ENCODE data around the gene TFIP11.

TFIP11 gene

GRCh38 chr22:26549902-26550497 is 37.7 kb upstream of the TFIP11 start:
- Histone ChIP-seq H3K4me1 (ENCODE audit: control insufficient read depth, insufficient read depth, low read length) (peaks cover 16% of the 10 kb centered on the region), H3K9ac (ENCODE audit: low read depth, low read length) (no peak overlapping the region), H3K27me3 (ENCODE audit: control insufficient read depth, insufficient read depth, low read length) (no peaks in the 10 kb centered on the region), H3K36me3 (ENCODE audit: control insufficient read depth, insufficient read depth, low read length) (peaks cover 6% of the 10 kb centered on the region), H3K9me3 (ENCODE audit: control insufficient read depth, insufficient read depth, low read length) (no peaks in the 10 kb centered on the region), H3K4me3 (ENCODE audit: low read depth, low read length) (no peak overlapping the region)

GRCh38 chr22:26548984-26549383 is 36.7 kb upstream of the TFIP11 start:
- Histone ChIP-seq H3K27me3 (ENCODE audit: control insufficient read depth, insufficient read depth, low read length) (no peaks in the 10 kb centered on the region), H3K9ac (ENCODE audit: low read depth, low read length) (peak overlapping the region; percentile 9), H3K36me3 (ENCODE audit: control insufficient read depth, insufficient read depth, low read length) (peaks cover 6% of the 10 kb centered on the region), H3K4me1 (ENCODE audit: control insufficient read depth, insufficient read depth, low read length) (peaks cover 11% of the 10 kb centered on the region), H3K4me3 (ENCODE audit: low read depth, low read length) (no peak overlapping the region), H3K9me3 (ENCODE audit: control insufficient read depth, insufficient read depth, low read length) (no peaks in the 10 kb centered on the region)

- H3K4me3 ChIP-seq (ENCODE audit: low read depth, low read length) = no peak overlapping the region
- H3K27me3 ChIP-seq (ENCODE audit: control insufficient read depth, insufficient read depth, low read length) = no peaks in the 10 kb centered on the region
- H3K9me3 ChIP-seq (ENCODE audit: control insufficient read depth, insufficient read depth, low read length) = no peaks in the 10 kb centered on the region
- H3K9ac ChIP-seq (ENCODE audit: low read depth, low read length) = no peak overlapping the region
- H3K4me1 ChIP-seq (ENCODE audit: control insufficient read depth, insufficient read depth, low read length) = peaks cover 8% of the 10 kb centered on the region
- H3K36me3 ChIP-seq (ENCODE audit: control insufficient read depth, insufficient read depth, low read length) = peaks cover 11% of the 10 kb centered on the region
These were observed 36.0 kb upstream of the TFIP11 start for GRCh38 chr22:26548303-26548702.

GRCh38 chr22:26547837-26548236 is 35.6 kb upstream of the TFIP11 start:
- peaks cover 8% of the 10 kb centered on the region for H3K4me1 ChIP-seq (ENCODE audit: control insufficient read depth, insufficient read depth, low read length)
- no peaks in the 10 kb centered on the region for H3K9me3 ChIP-seq (ENCODE audit: control insufficient read depth, insufficient read depth, low read length)
- peaks cover 15% of the 10 kb centered on the region for H3K36me3 ChIP-seq (ENCODE audit: control insufficient read depth, insufficient read depth, low read length)

GRCh38 chr22:26547426-26547825 is 35.2 kb upstream of the TFIP11 start:
- Histone ChIP-seq H3K4me3 (ENCODE audit: low read depth, low read length) (no peak overlapping the region), H3K4me1 (ENCODE audit: control insufficient read depth, insufficient read depth, low read length) (peaks cover 8% of the 10 kb centered on the region), H3K27me3 (ENCODE audit: control insufficient read depth, insufficient read depth, low read length) (no peaks in the 10 kb centered on the region), H3K36me3 (ENCODE audit: control insufficient read depth, insufficient read depth, low read length) (peaks cover 19% of the 10 kb centered on the region), H3K9ac (ENCODE audit: low read depth, low read length) (no peak overlapping the region), H3K9me3 (ENCODE audit: control insufficient read depth, insufficient read depth, low read length) (no peaks in the 10 kb centered on the region)

More at GRCh38 chr22:26547837-26548236, 35.6 kb upstream of the TFIP11 start:
- H3K27me3 ChIP-seq (ENCODE audit: control insufficient read depth, insufficient read depth, low read length) = no peaks in the 10 kb centered on the region
- H3K9ac ChIP-seq (ENCODE audit: low read depth, low read length) = no peak overlapping the region
- no peak overlapping the region for H3K4me3 ChIP-seq (ENCODE audit: low read depth, low read length)

GRCh38 chr22:26546282-26546681 is 34.0 kb upstream of the TFIP11 start:
- Histone ChIP-seq H3K9me3 (ENCODE audit: control insufficient read depth, insufficient read depth, low read length) (no peaks in the 10 kb centered on the region), H3K27me3 (ENCODE audit: control insufficient read depth, insufficient read depth, low read length) (no peaks in the 10 kb centered on the region), H3K4me1 (ENCODE audit: control insufficient read depth, insufficient read depth, low read length) (peaks cover 6% of the 10 kb centered on the region), H3K36me3 (ENCODE audit: control insufficient read depth, insufficient read depth, low read length) (peaks cover 28% of the 10 kb centered on the region), H3K9ac (ENCODE audit: low read depth, low read length) (no peak overlapping the region), H3K4me3 (ENCODE audit: low read depth, low read length) (no peak overlapping the region)

- no peak overlapping the region for H3K4me3 ChIP-seq (ENCODE audit: low read depth, low read length)
- H3K4me1 ChIP-seq (ENCODE audit: control insufficient read depth, insufficient read depth, low read length) = peaks cover 2% of the 10 kb centered on the region
- no peaks in the 10 kb centered on the region for H3K9me3 ChIP-seq (ENCODE audit: control insufficient read depth, insufficient read depth, low read length)
- no peaks in the 10 kb centered on the region for H3K27me3 ChIP-seq (ENCODE audit: control insufficient read depth, insufficient read depth, low read length)
- H3K9ac ChIP-seq (ENCODE audit: low read depth, low read length) = no peak overlapping the region
- peaks cover 33% of the 10 kb centered on the region for H3K36me3 ChIP-seq (ENCODE audit: control insufficient read depth, insufficient read depth, low read length)
These were observed 33.6 kb upstream of the TFIP11 start for GRCh38 chr22:26545827-26546226.

- H3K9ac ChIP-seq (ENCODE audit: low read depth, low read length) = no peak overlapping the region
- H3K36me3 ChIP-seq (ENCODE audit: control insufficient read depth, insufficient read depth, low read length) = peaks cover 37% of the 10 kb centered on the region
- H3K4me3 ChIP-seq (ENCODE audit: low read depth, low read length) = no peak overlapping the region
- no peaks in the 10 kb centered on the region for H3K27me3 ChIP-seq (ENCODE audit: control insufficient read depth, insufficient read depth, low read length)
- H3K4me1 ChIP-seq (ENCODE audit: control insufficient read depth, insufficient read depth, low read length) = no peaks in the 10 kb centered on the region
- H3K9me3 ChIP-seq (ENCODE audit: control insufficient read depth, insufficient read depth, low read length) = no peaks in the 10 kb centered on the region
These were observed 33.1 kb upstream of the TFIP11 start for GRCh38 chr22:26545385-26545784.

GRCh38 chr22:26544489-26544888 is 32.2 kb upstream of the TFIP11 start:
- H3K4me3 ChIP-seq (ENCODE audit: low read depth, low read length) = no peak overlapping the region
- no peak overlapping the region for H3K9ac ChIP-seq (ENCODE audit: low read depth, low read length)
- H3K36me3 ChIP-seq (ENCODE audit: control insufficient read depth, insufficient read depth, low read length) = peaks cover 41% of the 10 kb centered on the region
- H3K4me1 ChIP-seq (ENCODE audit: control insufficient read depth, insufficient read depth, low read length) = no peaks in the 10 kb centered on the region
- no peaks in the 10 kb centered on the region for H3K27me3 ChIP-seq (ENCODE audit: control insufficient read depth, insufficient read depth, low read length)
- H3K9me3 ChIP-seq (ENCODE audit: control insufficient read depth, insufficient read depth, low read length) = no peaks in the 10 kb centered on the region

GRCh38 chr22:26542831-26543230 is 30.6 kb upstream of the TFIP11 start:
- Histone ChIP-seq H3K4me3 (ENCODE audit: low read depth, low read length) (no peak overlapping the region), H3K36me3 (ENCODE audit: control insufficient read depth, insufficient read depth, low read length) (peaks cover 41% of the 10 kb centered on the region)

GRCh38 chr22:26541167-26541819 is 29.0 kb upstream of the TFIP11 start:
- Histone ChIP-seq H3K9ac (ENCODE audit: low read depth, low read length) (no peak overlapping the region), H3K36me3 (ENCODE audit: control insufficient read depth, insufficient read depth, low read length) (peaks cover 47% of the 10 kb centered on the region), H3K4me1 (ENCODE audit: control insufficient read depth, insufficient read depth, low read length) (no peaks in the 10 kb centered on the region)

More at GRCh38 chr22:26542831-26543230, 30.6 kb upstream of the TFIP11 start:
- no peak overlapping the region for H3K9ac ChIP-seq (ENCODE audit: low read depth, low read length)
- no peaks in the 10 kb centered on the region for H3K9me3 ChIP-seq (ENCODE audit: control insufficient read depth, insufficient read depth, low read length)
- no peaks in the 10 kb centered on the region for H3K27me3 ChIP-seq (ENCODE audit: control insufficient read depth, insufficient read depth, low read length)
- H3K4me1 ChIP-seq (ENCODE audit: control insufficient read depth, insufficient read depth, low read length) = no peaks in the 10 kb centered on the region

GRCh38 chr22:26540119-26540518 is 27.8 kb upstream of the TFIP11 start:
- no peak overlapping the region for H3K4me3 ChIP-seq (ENCODE audit: low read depth, low read length)
- H3K9me3 ChIP-seq (ENCODE audit: control insufficient read depth, insufficient read depth, low read length) = no peaks in the 10 kb centered on the region
- H3K4me1 ChIP-seq (ENCODE audit: control insufficient read depth, insufficient read depth, low read length) = peaks cover 2% of the 10 kb centered on the region
- peaks cover 50% of the 10 kb centered on the region for H3K36me3 ChIP-seq (ENCODE audit: control insufficient read depth, insufficient read depth, low read length)
- H3K27me3 ChIP-seq (ENCODE audit: control insufficient read depth, insufficient read depth, low read length) = no peaks in the 10 kb centered on the region
- no peak overlapping the region for H3K9ac ChIP-seq (ENCODE audit: low read depth, low read length)

More at GRCh38 chr22:26541167-26541819, 29.0 kb upstream of the TFIP11 start:
- H3K9me3 ChIP-seq (ENCODE audit: control insufficient read depth, insufficient read depth, low read length) = no peaks in the 10 kb centered on the region
- no peaks in the 10 kb centered on the region for H3K27me3 ChIP-seq (ENCODE audit: control insufficient read depth, insufficient read depth, low read length)
- H3K4me3 ChIP-seq (ENCODE audit: low read depth, low read length) = no peak overlapping the region

All from iPS-15b (cell line).